SJSA1 (cell line): ENCODE data around the gene LRRC1. TPM values are rescaled to one million over a fixed set of nuclear protein-coding genes. Genes with fewer than 3 reads are reported as not detected.

Experiments
- DNase-seq, 2 experiments: peaks; one replicate each; pipeline ENCODE4 v3.0.0-alpha.2; 2015 to 2020; ENCODE audit warnings: low spot score in 2 of 2, low read depth in 1 of 2
- H3K27ac ChIP-seq: fragments of 250-450 bp; sonication (Bioruptor Pico); 2 replicates; pipeline ENCODE4 v1.5.1; 2020; ENCODE audit warnings: mild to moderate bottlenecking, moderate library complexity
- H3K27me3 ChIP-seq: fragments of 250-450 bp; sonication (Bioruptor Pico); replicated peaks from 2 replicates; pipeline ENCODE4 v1.5.1; 2020; ENCODE audit warnings: mild to moderate bottlenecking, moderate library complexity
- H3K36me3 ChIP-seq: fragments of 250-450 bp; sonication (Bioruptor Pico); 2 replicates; pipeline ENCODE4 v1.5.1; 2020; ENCODE audit warnings: mild to moderate bottlenecking
- H3K4me1 ChIP-seq: fragments of 250-450 bp; sonication (Bioruptor Pico); replicated peaks from 2 replicates; pipeline ENCODE4 v1.6.1; 2021; ENCODE audit warnings: mild to moderate bottlenecking
- H3K4me3 ChIP-seq: fragments of 250-450 bp; sonication (Bioruptor Pico); 2 replicates; pipeline ENCODE4 v1.5.1; 2020; ENCODE audit warnings: mild to moderate bottlenecking
- H3K9me3 ChIP-seq: fragments of 250-450 bp; sonication (Bioruptor Pico); replicated peaks from 2 replicates; pipeline ENCODE4 v1.5.1; 2020; ENCODE audit warnings: mild to moderate bottlenecking
- total RNA-seq: library from RNA; depleted of rRNA; stranded (reverse); fragments of >200 nt; shearing (Covaris generic); gene quantifications from 2 replicates; pipeline ENCODE4 v1.2.3, GENCODE V29; 2014

Gene LRRC1
- total RNA-seq, 1 experiment from 2014 or later, result 16.4 TPM

GRCh38 chr6:53811746-53812145 is 16.9 kb downstream of the LRRC1 start:
- no peaks in the 10 kb centered on the region for H3K27me3 ChIP-seq
- H3K36me3 ChIP-seq, result no peaks in the 10 kb centered on the region
- DNase-seq, result no peak
- H3K27ac ChIP-seq, result no peak overlapping the region
- H3K9me3 ChIP-seq, result no peaks in the 10 kb centered on the region
- peaks cover 10% of the 10 kb centered on the region for H3K4me1 ChIP-seq
- no peak overlapping the region for H3K4me3 ChIP-seq

- Histone ChIP-seq H3K27ac (no peak overlapping the region), H3K4me3 (no peak overlapping the region), H3K27me3 (no peaks in the 10 kb centered on the region), H3K9me3 (no peaks in the 10 kb centered on the region), H3K36me3 (no peaks in the 10 kb centered on the region), H3K4me1 (peaks cover 10% of the 10 kb centered on the region)
- no peak for DNase-seq
Measured at GRCh38 chr6:53813096-53813495, 18.3 kb downstream of the LRRC1 start.

- no peaks in the 10 kb centered on the region for H3K27me3 ChIP-seq
- DNase-seq, result no peak
- H3K4me1 ChIP-seq, result peaks cover 10% of the 10 kb centered on the region
- no peaks in the 10 kb centered on the region for H3K36me3 ChIP-seq
- no peaks in the 10 kb centered on the region for H3K9me3 ChIP-seq
- H3K27ac ChIP-seq, result no peak overlapping the region
- no peak overlapping the region for H3K4me3 ChIP-seq
Measured at GRCh38 chr6:53813801-53814200, 19.0 kb downstream of the LRRC1 start.

- Histone ChIP-seq H3K4me3 (no peak overlapping the region), H3K9me3 (no peaks in the 10 kb centered on the region), H3K4me1 (peaks cover 10% of the 10 kb centered on the region), H3K27ac (no peak overlapping the region), H3K36me3 (no peaks in the 10 kb centered on the region), H3K27me3 (no peaks in the 10 kb centered on the region)
- DNase-seq, result no peak
Measured at GRCh38 chr6:53814353-53814752, 19.5 kb downstream of the LRRC1 start.

GRCh38 chr6:53815381-53816119 is 20.7 kb downstream of the LRRC1 start:
- peaks cover 10% of the 10 kb centered on the region for H3K4me1 ChIP-seq

GRCh38 chr6:53818858-53819609 is 24.2 kb downstream of the LRRC1 start:
- Histone ChIP-seq H3K36me3 (no peaks in the 10 kb centered on the region), H3K27ac (no peak overlapping the region), H3K27me3 (no peaks in the 10 kb centered on the region), H3K9me3 (no peaks in the 10 kb centered on the region), H3K4me3 (no peak overlapping the region), H3K4me1 (peaks cover 10% of the 10 kb centered on the region)
- no peak for DNase-seq

More at GRCh38 chr6:53815381-53816119, 20.7 kb downstream of the LRRC1 start:
- no peaks in the 10 kb centered on the region for H3K27me3 ChIP-seq
- H3K27ac ChIP-seq, result no peak overlapping the region; the same call in 1 of the 2 replicates
- H3K9me3 ChIP-seq, result no peaks in the 10 kb centered on the region
- no peak for DNase-seq
- no peak overlapping the region for H3K4me3 ChIP-seq
- no peaks in the 10 kb centered on the region for H3K36me3 ChIP-seq

- H3K36me3 ChIP-seq, result no peaks in the 10 kb centered on the region
- H3K4me1 ChIP-seq, result 0 out of 2 replicates have a peak, but pooled peaks cover 4% of the 10 kb centered on the region
- no peak overlapping the region for H3K27ac ChIP-seq
- DNase-seq, result no peak
- no peaks in the 10 kb centered on the region for H3K27me3 ChIP-seq
- H3K9me3 ChIP-seq, result no peaks in the 10 kb centered on the region
- H3K4me3 ChIP-seq, result no peak overlapping the region
Measured at GRCh38 chr6:53822401-53823125, 27.8 kb downstream of the LRRC1 start.

GRCh38 chr6:53824714-53825113 is 29.9 kb downstream of the LRRC1 start:
- H3K4me1 ChIP-seq, result peaks cover 11% of the 10 kb centered on the region
- no peaks in the 10 kb centered on the region for H3K36me3 ChIP-seq
- H3K27ac ChIP-seq, result no peak overlapping the region
- H3K9me3 ChIP-seq, result no peaks in the 10 kb centered on the region
- no peak overlapping the region for H3K4me3 ChIP-seq
- H3K27me3 ChIP-seq, result no peaks in the 10 kb centered on the region
- no peak for DNase-seq

- Histone ChIP-seq H3K4me3 (no peak overlapping the region), H3K4me1 (peaks cover 20% of the 10 kb centered on the region), H3K9me3 (no peaks in the 10 kb centered on the region), H3K27me3 (no peaks in the 10 kb centered on the region), H3K36me3 (no peaks in the 10 kb centered on the region), H3K27ac (no peak overlapping the region)
- no peak for DNase-seq
Measured at GRCh38 chr6:53825532-53826321, 30.9 kb downstream of the LRRC1 start.

- Histone ChIP-seq H3K36me3 (no peaks in the 10 kb centered on the region), H3K27me3 (no peaks in the 10 kb centered on the region), H3K4me3 (no peak overlapping the region), H3K9me3 (no peaks in the 10 kb centered on the region), H3K4me1 (peaks cover 20% of the 10 kb centered on the region), H3K27ac (no peak overlapping the region)
- no peak for DNase-seq
Measured at GRCh38 chr6:53827531-53827930, 32.7 kb downstream of the LRRC1 start.

- Histone ChIP-seq H3K27me3 (no peaks in the 10 kb centered on the region), H3K9me3 (no peaks in the 10 kb centered on the region), H3K4me1 (peaks cover 25% of the 10 kb centered on the region), H3K36me3 (no peaks in the 10 kb centered on the region), H3K4me3 (no peak overlapping the region), H3K27ac (no peak overlapping the region)
- no peak for DNase-seq
Measured at GRCh38 chr6:53828215-53828614, 33.4 kb downstream of the LRRC1 start.

- H3K36me3 ChIP-seq, result no peaks in the 10 kb centered on the region
- H3K27me3 ChIP-seq, result no peaks in the 10 kb centered on the region
- DNase-seq, result no peak
- no peaks in the 10 kb centered on the region for H3K9me3 ChIP-seq
- peaks cover 26% of the 10 kb centered on the region for H3K4me1 ChIP-seq
- no peak overlapping the region for H3K27ac ChIP-seq
- H3K4me3 ChIP-seq, result no peak overlapping the region
Measured at GRCh38 chr6:53828966-53829697, 34.3 kb downstream of the LRRC1 start.
